ENCODE measurements around the gene TRAM2.

The TRAM2 gene

DNA sequence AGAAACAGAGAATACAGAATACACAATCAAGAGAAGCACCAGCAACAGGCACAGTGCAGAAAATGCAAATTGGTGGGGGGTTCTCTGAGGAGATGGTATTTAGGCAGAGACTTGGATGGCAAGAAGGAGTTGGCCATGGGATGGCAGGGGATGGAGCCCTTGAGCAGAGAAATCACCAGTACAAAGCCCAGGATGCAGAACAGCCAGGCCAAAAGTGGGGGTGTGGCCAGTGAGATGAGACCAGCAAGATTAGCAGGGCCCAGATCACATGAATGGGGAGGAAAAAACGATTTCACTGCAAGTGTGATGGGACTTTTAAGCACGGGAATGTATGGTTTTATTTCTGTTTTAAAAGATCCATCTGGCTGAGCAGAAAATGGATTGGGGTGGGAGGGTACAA is 63.4 kb downstream of the TRAM2 start:
- in situ Hi-C loops (cut with HindIII; ENCODE audit: low pct_unique_long_range_greater_than_20kb, low sequenced_read_pairs): no loop called here
- no peak for DNase-seq (ENCODE audit: low read depth in 1 of 2, low spot score in 1 of 2)
- no peak for TF ChIP-seq JUND (IDR thresholded peaks at IDR 0.05; ENCODE audit: low read depth)

DNA sequence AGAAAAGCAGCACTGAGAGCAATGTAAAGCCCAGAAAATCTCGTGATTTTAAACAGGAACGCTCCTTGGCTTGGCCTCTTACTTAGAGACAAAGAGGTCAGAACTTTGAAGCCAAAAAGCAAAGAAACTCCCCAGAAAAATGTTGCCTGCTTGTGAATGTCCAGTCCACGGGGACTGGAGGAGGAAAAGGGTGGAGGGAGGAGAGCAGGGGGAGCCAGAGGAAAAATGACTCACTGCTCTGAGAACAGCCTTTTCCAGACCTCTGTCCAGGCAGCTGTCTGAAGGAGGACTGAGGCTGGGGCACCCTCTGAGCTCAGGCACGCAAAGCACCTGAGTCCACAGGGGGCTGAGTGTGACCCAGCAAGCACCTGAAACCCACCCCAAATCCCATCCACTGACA is 64.7 kb downstream of the TRAM2 start:
- TF ChIP-seq JUND (IDR thresholded peaks at IDR 0.05; ENCODE audit: low read depth): no peak
- DNase-seq (ENCODE audit: low read depth in 1 of 2, low spot score in 1 of 2): no peak
- in situ Hi-C loops (cut with HindIII; ENCODE audit: low pct_unique_long_range_greater_than_20kb, low sequenced_read_pairs): no loop called here

DNA sequence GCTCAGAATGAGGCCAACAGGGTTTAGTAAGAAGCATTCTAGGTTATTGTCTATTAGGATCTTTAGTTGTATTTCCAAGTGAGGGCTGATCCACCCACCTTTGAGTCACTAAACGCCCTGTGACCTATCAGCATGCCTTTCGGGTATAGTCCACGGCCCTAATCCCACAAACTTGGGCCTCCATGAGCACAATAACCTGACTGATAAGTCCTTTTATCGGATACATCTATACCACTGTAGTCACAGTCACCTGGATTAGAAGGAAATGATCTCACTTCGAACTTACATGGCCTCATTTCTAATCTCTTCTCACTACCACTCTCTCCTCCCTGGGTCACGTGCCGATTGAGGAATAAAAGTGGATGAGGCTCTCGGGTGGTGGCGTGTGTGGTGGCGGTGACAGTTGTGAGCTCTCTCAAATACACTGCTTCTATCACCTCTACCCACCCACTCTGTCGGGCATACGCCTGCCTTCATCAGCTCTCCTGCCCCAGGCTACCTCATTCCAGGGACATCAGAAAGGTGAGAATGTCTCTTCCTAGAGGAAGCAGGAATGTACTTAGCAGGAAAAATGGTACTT is 65.2 kb downstream of the TRAM2 start:
- in situ Hi-C loops (cut with HindIII; ENCODE audit: low pct_unique_long_range_greater_than_20kb, low sequenced_read_pairs): no loop called here
- no peak for DNase-seq (ENCODE audit: low read depth in 1 of 2, low spot score in 1 of 2)
- no peak for TF ChIP-seq JUND (IDR thresholded peaks at IDR 0.05; ENCODE audit: low read depth)

DNA sequence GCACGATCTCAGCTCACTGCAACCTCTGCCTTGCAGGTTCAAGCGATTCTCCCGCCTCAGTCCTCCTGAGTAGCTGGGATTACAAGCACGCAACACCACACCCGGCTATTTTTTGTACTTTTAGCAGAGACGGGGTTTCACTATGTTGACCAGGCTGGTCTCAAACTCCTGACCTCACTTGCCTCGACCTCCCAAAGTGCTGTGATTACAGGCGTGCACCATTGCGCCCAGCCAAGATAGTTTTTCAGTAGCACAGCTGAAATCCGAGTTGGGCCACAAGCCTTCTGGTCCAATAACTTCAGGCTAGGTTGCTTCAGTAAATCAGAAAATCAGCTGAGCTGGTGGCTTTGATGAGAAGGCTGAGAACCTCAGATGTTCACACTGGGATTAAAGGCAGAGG is 65.7 kb downstream of the TRAM2 start:
- in situ Hi-C loops (cut with HindIII; ENCODE audit: low pct_unique_long_range_greater_than_20kb, low sequenced_read_pairs): no loop called here
- no peak for TF ChIP-seq JUND (IDR thresholded peaks at IDR 0.05; ENCODE audit: low read depth)

DNA sequence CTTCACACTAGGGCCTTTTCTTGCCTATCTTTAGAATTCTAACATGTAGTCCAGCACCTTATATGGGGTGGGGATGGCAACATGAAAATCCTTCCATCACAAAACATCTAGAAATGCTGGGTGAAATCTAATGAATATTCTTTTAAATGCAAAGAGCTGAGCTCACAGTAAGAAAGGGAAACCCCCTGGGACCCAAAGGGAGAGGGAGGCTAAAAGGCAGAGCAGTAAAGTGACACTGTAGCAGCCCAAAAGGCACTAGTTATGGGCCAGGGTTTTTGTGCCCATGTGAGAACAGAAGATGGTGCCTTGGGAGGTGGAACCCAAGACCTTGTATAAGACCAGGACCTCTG is 66.7 kb downstream of the TRAM2 start:
- no peak for TF ChIP-seq JUND (IDR thresholded peaks at IDR 0.05; ENCODE audit: low read depth)
- in situ Hi-C loops (cut with HindIII; ENCODE audit: low pct_unique_long_range_greater_than_20kb, low sequenced_read_pairs): no loop called here
- no peak for DNase-seq (ENCODE audit: low read depth in 1 of 2, low spot score in 1 of 2)

More for the DNA sequence above, 65.7 kb downstream of the TRAM2 start:
- DNase-seq (ENCODE audit: low read depth in 1 of 2, low spot score in 1 of 2): no peak

DNA sequence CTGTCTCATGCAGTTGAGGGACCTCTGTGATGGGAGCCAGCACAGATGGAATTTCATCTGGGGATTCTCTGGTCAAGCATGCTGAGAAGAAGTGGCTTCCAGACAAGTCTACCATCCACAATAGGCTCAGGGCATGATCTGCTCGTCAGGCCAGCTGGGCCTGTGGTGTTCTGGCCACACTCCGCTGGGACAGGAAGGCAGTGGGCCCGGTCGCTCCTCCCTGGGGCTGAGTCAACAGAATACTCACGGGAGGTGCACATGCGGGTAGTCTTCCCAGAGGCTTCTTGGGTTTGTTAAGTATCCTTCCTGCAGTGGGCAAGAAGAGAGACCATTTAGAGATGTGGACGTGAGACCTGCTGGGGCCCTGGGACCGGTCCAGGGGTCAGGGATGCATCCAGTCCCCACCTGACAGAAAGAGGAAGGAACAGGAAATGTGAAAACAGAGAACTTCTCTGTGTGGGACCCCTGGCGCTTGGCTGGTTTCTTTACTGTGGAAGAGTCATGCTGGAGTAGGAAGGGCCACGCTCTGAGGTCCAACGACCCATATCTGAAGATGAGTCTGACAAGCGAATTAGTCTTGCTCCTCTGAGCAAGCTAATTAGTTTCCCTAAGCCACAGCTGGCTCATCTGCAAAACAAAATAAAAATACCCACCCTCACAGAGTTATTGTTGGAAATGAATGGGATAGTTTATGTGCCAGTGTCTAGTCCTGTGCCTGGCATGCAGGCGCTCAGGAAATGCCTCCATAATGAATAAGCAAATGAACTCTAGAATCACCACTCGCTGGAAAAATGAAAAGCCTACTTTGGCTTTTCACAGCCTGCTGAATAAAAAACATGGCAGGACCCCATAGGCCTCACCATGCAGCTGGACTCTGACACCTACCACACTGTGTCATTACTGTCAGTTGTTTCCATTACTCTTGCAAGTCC is 67.3 kb downstream of the TRAM2 start:
- no peak for TF ChIP-seq JUND (IDR thresholded peaks at IDR 0.05; ENCODE audit: low read depth)
- in situ Hi-C loops (cut with HindIII; ENCODE audit: low pct_unique_long_range_greater_than_20kb, low sequenced_read_pairs): no loop called here
- DNase-seq (ENCODE audit: low read depth in 1 of 2, low spot score in 1 of 2): no peak

DNA sequence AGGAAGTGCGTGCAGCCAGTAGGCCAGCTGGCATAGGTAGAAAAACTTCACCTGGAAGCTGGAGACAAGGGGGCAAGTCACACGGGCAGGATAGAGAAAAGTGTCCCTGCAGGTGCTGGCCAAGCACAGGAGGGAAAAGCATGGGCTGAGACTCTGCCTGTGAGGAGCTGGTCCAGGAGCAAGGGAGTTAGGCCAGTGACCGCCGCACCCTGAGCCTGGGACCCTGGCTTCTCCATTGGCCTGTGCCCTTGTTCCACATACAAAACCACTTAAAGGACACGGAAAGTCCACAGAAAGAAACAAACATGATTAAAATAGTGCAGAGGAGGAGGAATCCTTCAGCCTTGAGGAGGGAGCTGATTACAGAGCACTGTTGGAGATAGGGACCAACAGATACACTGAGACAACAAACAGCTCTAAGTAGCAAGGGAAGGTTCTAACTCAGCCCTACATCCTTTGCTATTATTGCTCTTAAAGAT is 68.6 kb downstream of the TRAM2 start:
- in situ Hi-C loops (cut with HindIII; ENCODE audit: low pct_unique_long_range_greater_than_20kb, low sequenced_read_pairs): no loop called here
- no peak for TF ChIP-seq JUND (IDR thresholded peaks at IDR 0.05; ENCODE audit: low read depth)
- no peak for DNase-seq (ENCODE audit: low read depth in 1 of 2, low spot score in 1 of 2)

DNA sequence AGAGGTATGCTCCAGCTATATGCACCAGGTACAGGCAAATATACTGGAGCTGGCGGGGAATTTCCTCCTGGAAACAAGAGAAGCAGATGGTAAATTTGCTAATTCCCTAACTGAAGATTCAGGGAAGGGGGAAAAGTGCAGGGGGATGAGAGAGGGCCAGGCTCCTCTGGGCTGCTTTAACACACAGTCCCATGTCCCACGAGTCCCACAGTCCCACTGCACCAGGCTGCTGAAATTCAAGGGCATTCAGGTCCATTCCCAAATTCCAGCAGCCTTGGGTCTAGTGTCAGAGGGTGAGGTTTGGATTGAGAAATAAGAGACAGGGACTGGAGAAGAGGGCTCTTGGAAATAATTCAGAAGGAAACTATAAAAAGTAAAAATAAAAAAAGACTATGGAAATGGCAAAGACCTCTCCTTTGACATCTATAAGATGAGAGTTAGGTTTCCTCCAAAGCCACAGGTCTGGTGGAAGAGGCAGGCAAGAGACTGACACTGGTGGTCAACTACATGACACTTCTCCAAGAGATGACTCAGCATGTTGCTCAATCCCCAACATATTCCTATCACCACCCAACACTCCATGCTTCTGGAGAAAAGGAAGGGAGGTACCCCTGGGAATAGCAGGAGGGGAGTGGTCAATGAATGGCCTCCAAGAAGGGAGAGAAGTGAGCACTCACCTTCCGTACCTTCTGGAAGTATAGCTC is 69.2 kb downstream of the TRAM2 start:
- in situ Hi-C loops (cut with HindIII; ENCODE audit: low pct_unique_long_range_greater_than_20kb, low sequenced_read_pairs): no loop called here
- no peak for DNase-seq (ENCODE audit: low read depth in 1 of 2, low spot score in 1 of 2)
- TF ChIP-seq JUND (IDR thresholded peaks at IDR 0.05; ENCODE audit: low read depth): no peak

DNA sequence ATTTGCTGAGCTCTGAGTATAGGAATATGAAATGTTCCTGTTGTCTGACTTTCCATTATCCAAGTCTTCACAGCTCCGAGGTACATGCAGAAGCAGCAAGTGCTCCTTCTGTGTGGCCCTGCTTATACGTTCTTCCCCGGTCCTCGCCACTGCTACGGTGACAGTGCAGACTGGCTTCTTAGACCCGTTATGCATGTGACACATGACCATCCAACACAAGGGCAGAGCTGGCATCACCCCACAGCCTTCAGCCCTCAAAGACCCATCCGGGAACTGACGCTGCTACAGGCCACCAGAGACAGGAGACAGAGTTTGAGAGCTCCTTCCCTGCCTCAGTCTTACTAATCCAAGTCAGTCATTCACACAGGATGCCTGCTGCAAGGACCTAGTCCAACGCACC is 70.4 kb downstream of the TRAM2 start:
- in situ Hi-C loops (cut with HindIII; ENCODE audit: low pct_unique_long_range_greater_than_20kb, low sequenced_read_pairs): no loop called here
- DNase-seq (ENCODE audit: low read depth in 1 of 2, low spot score in 1 of 2): no peak
- TF ChIP-seq JUND (IDR thresholded peaks at IDR 0.05; ENCODE audit: low read depth): no peak

DNA sequence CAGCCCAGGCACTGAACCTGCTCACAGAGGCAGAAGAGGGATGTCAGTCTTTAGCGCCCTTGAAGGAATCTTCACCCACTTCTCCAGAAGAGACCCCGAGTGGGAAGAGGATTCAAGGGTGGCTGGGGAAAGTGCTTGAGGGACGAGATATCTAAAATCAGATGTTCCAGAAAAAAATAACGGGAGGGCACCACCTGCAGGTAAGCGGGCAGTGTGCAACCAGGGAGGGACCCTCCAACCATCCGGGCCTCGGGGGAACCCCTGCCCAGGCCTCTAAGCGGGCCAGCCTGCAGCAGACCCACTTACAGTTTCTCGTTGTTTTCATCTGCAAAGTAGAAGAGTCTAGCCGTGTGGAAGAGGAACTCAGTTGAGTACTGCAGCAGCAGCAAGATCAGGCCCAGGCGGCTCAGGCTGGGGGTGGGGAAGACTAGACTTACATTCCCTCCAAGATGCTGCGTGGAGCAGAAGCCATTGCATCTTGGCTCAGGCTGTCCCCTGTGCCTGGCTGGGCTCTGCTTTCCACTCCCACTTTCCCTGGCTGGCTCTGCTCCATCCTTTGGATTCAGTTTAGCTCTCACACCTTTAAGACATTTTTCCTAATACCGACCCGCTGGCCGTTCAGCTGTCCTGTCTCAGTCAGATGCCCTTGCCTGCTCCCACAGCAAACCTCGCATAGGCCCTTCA is 71.0 kb downstream of the TRAM2 start:
- in situ Hi-C loops (cut with HindIII; ENCODE audit: low pct_unique_long_range_greater_than_20kb, low sequenced_read_pairs): no loop called here
- DNase-seq (ENCODE audit: low read depth in 1 of 2, low spot score in 1 of 2): no peak
- no peak for TF ChIP-seq JUND (IDR thresholded peaks at IDR 0.05; ENCODE audit: low read depth)

DNA sequence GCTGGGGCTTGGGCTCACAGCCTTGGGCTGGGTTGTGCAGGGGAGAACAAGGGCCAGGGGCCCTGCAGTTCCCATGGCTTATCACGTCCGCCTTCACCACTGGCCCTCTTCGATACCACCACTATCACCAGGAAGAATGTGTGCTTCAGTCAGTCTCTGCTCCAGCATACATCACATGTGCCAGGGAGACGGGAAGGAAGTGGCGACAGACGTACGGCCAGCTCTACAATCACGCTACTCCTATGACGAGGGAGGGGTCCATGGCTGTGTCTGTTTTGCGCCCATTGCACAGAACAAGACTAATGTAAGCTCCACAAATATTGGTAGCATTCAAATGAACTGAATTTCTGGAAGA is 72.1 kb downstream of the TRAM2 start:
- no peak for TF ChIP-seq JUND (IDR thresholded peaks at IDR 0.05; ENCODE audit: low read depth)
- no peak for DNase-seq (ENCODE audit: low read depth in 1 of 2, low spot score in 1 of 2)
- in situ Hi-C loops (cut with HindIII; ENCODE audit: low pct_unique_long_range_greater_than_20kb, low sequenced_read_pairs): no loop called here

All from T47D (cell line).